GM19395 (cell line): ENCODE results near the gene CDC25C.

Source experiments
- ATAC-seq: cut with Tn5 transposase; IDR thresholded peaks from one replicate; pipeline ENCODE4 v1.9.1; 2021; ENCODE audit warnings: mild to moderate bottlenecking, moderate library complexity; ENCODE audit not compliant: unreplicated experiment

CDC25C gene

GRCh38 chr5:138240650-138241385, 90.8 kb downstream of the CDC25C start:
- no peak for ATAC-seq

- ATAC-seq, result no peak
These were observed 93.6 kb downstream of the CDC25C start for GRCh38 chr5:138238034-138238433.
